Measurements from ENCODE around the gene EPO. TPM values are rescaled to one million over a fixed set of nuclear protein-coding genes. Genes with fewer than 3 reads are reported as not detected.

Gene EPO
- total and polyA plus RNA-seq, 4 donors = 0.10 TPM; not detected in 3

DNA sequence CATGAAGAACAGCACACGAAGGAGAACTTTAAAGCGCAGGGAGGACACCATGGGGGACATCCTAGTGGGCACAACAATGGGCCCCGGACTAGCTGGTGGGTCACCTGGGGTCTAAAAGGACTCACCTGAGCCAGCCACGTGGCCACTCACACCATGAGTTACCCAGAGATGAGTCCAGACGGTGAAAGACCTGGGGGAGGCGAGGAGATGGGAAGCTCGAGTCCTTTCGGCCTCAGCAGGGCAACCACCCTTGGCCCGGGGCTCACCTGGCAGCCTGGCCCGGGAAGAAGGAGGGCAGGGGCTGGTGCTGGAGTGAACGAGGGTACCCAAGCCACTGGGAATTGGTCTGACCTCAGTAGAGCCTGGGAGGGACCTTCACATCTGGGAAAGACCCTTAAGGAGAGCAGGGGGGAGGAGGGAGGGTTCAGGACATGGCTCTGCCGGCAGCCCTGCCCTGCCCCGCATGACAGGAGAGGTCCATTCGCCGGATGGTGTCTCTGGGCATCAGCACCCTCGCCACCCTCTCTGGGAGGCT lies 31.9 kb upstream of the EPO start:
- Histone ChIP-seq H3K36me3 (ENCODE audit: control insufficient read depth in 4 of 4, insufficient read depth in 4 of 4, low read length in 4 of 4) (peaks cover 8 to 55% (median 24%) of the 10 kb centered on the region in 4 donors), H3K9me3 (ENCODE audit: control insufficient read depth in 4 of 4, insufficient read depth in 3 of 4, low read length in 3 of 4) (no peaks in the 10 kb centered on the region), H3K27me3 (ENCODE audit: control insufficient read depth in 3 of 3, insufficient read depth in 3 of 3, low read length in 2 of 3) (no peaks in the 10 kb centered on the region), H3K27ac (ENCODE audit: low read depth in 1 of 2, low read length in 1 of 2) (no peak overlapping the region), H3K4me3 (no peak overlapping the region), H3K9ac (ENCODE audit: insufficient read depth in 1 of 2, low read length in 2 of 2) (no peak overlapping the region), H3K4me1 (ENCODE audit: control insufficient read depth in 5 of 5, insufficient read depth in 5 of 5, low read length in 5 of 5) (peaks cover 4 to 22% (median 11%) of the 10 kb centered on the region in 5 donors)
- ATAC-seq (ENCODE audit: insufficient read depth, low FRiP score) (no peak), DNase-seq (no peak)
- TF ChIP-seq, protein P1, sequence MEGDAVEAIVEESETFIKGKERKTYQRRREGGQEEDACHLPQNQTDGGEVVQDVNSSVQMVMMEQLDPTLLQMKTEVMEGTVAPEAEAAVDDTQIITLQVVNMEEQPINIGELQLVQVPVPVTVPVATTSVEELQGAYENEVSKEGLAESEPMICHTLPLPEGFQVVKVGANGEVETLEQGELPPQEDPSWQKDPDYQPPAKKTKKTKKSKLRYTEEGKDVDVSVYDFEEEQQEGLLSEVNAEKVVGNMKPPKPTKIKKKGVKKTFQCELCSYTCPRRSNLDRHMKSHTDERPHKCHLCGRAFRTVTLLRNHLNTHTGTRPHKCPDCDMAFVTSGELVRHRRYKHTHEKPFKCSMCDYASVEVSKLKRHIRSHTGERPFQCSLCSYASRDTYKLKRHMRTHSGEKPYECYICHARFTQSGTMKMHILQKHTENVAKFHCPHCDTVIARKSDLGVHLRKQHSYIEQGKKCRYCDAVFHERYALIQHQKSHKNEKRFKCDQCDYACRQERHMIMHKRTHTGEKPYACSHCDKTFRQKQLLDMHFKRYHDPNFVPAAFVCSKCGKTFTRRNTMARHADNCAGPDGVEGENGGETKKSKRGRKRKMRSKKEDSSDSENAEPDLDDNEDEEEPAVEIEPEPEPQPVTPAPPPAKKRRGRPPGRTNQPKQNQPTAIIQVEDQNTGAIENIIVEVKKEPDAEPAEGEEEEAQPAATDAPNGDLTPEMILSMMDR (IDR thresholded peaks at IDR 0.05; ENCODE audit: control extremely low read depth, extremely low read depth) = no peak
- WGBS, 2 donors = 82 to 96% methylated on average over 16 of the region's 16 CpGs

DNA sequence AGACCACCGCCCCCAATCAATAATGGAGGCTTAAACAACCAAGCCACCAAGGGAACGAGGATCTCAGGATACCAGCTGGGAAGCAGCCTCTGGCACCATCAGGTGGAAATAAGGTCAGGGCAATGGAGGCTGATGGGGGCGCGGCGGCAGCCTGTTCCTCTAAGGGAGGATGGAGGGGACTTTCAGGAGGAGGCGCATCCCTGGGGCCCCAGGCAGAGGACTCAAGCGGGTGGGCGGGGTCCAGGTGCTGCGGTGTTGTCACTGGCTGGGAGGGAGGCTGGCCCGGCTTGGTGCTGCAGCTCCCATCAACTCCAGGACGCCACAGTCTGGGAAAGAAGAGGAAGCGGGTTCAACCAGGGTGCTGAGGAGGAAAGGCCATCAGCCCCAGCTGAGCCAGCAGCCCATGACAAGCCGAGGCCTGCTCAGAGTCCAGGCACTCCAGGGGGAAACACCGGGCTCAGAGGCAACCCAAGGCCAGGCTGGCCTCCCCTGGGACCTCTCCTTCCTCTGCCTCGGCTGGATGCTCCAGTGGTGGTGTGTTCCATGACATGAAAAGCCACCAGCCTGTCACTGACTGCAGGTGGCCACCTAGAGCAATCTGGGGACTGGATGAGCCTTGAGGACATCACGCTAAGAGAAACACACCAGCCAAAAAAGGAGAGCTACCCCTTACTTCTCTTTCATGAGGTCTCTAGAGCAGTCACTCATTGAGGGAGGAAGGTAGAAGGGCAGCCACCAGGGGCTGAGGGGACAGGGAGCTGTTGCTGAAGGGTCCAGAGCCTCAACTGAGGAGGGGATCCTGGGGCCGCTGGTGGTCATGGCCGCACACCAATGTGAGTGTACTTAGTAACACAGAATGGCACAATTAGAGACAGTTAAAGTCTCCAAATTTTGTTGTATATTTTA lies 30.8 kb upstream of the EPO start:
- no peak overlapping the region for H3K27ac ChIP-seq (ENCODE audit: low read depth in 1 of 2, low read length in 1 of 2)
- TF ChIP-seq, protein P1 (IDR thresholded peaks at IDR 0.05; ENCODE audit: control extremely low read depth, extremely low read depth) = no peak

DNA sequence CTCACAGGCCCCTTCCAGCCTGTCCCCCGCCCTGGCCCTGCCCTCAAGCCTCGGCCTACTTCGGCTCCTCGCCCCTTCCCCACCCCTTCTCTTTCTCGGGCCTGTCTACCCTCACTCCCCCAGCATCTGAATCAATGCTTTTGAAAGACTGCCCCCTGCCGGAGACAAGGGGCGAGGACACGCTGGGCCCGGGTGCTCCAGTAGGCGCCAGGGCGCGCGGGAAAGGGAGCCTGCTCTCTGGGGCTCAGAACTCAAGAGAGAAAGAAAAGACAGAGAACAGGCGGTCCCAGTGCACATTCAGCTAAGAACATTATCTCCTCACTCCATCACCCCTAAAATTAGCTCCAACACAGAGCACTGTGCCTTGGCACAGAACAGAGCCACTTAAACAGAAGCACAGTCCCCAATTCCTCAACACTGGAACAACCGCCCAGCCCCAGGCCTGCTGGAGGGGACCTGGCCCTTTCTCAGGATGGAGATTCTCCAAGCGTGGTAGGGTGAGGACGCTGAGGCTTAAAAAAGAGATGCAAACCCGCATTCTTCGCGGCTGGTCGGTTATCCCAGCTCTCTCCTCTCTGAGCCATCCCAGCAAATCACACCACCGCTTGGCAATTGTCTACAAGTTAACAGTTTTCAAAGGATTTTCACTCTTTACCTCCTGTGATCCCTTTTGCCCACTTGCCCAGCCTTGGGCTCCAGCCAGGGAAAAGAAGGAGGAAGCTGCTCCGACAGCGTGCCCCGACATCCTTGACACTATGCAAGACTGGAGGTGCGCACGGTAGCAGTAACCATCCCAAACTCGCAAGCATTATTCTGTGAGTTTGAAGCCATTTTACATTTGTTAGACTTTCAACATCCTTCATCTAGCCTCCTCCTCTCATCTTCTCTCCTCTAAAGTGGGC lies 28.3 kb upstream of the EPO start:
- no peaks in the 10 kb centered on the region for H3K27me3 ChIP-seq (ENCODE audit: control insufficient read depth in 3 of 3, insufficient read depth in 3 of 3, low read length in 2 of 3)
- peak; percentile 82 to 84 (median 83) for DNase-seq
- H3K9ac ChIP-seq (ENCODE audit: insufficient read depth in 1 of 2, low read length in 2 of 2) = no peak overlapping the region
- H3K4me3 ChIP-seq = no peak overlapping the region
- H3K36me3 ChIP-seq (ENCODE audit: control insufficient read depth in 4 of 4, insufficient read depth in 4 of 4, low read length in 4 of 4) = peaks cover 0 to 20% (median 2%) of the 10 kb centered on the region in 4 donors
- ATAC-seq (ENCODE audit: insufficient read depth, low FRiP score) = peak; percentile 71
- H3K4me1 ChIP-seq (ENCODE audit: control insufficient read depth in 5 of 5, insufficient read depth in 5 of 5, low read length in 5 of 5) = peaks cover 4 to 22% (median 11%) of the 10 kb centered on the region in 5 donors
- H3K27ac ChIP-seq (ENCODE audit: low read depth in 1 of 2, low read length in 1 of 2) = peak overlapping the region in 1 of 2 donors; percentile 32
- TF ChIP-seq, protein P1 (IDR thresholded peaks at IDR 0.05; ENCODE audit: control extremely low read depth, extremely low read depth) = peak; percentile 87
- WGBS, 2 donors = 31 to 33% methylated on average over 28 of the region's 28 CpGs
- no peaks in the 10 kb centered on the region for H3K9me3 ChIP-seq (ENCODE audit: control insufficient read depth in 4 of 4, insufficient read depth in 3 of 4, low read length in 3 of 4)

More for the DNA sequence above, 30.8 kb upstream of the EPO start:
- DNase-seq (no peak), ATAC-seq (ENCODE audit: insufficient read depth, low FRiP score) (no peak)
- Histone ChIP-seq H3K36me3 (ENCODE audit: control insufficient read depth in 4 of 4, insufficient read depth in 4 of 4, low read length in 4 of 4) (peaks cover 8 to 44% (median 17%) of the 10 kb centered on the region in 4 donors), H3K9me3 (ENCODE audit: control insufficient read depth in 4 of 4, insufficient read depth in 3 of 4, low read length in 3 of 4) (no peaks in the 10 kb centered on the region), H3K4me1 (ENCODE audit: control insufficient read depth in 5 of 5, insufficient read depth in 5 of 5, low read length in 5 of 5) (peaks cover 4 to 22% (median 11%) of the 10 kb centered on the region in 5 donors), H3K9ac (ENCODE audit: insufficient read depth in 1 of 2, low read length in 2 of 2) (no peak overlapping the region), H3K4me3 (no peak overlapping the region), H3K27me3 (ENCODE audit: control insufficient read depth in 3 of 3, insufficient read depth in 3 of 3, low read length in 2 of 3) (no peaks in the 10 kb centered on the region)
- WGBS, 2 donors = 90 to 93% methylated on average over 18 of the region's 18 CpGs
